Erythroblast (primary cell): ENCODE measurements around the gene IFI6.

Experiments
- GATA1 ChIP-seq: IDR thresholded peaks from 2 replicates; pipeline ENCODE4 v1.6.1; 2011; ENCODE audit warnings: low read depth, mild to moderate bottlenecking, control low read depth, low read length, moderate library complexity
- POLR2A ChIP-seq: IDR thresholded peaks from 2 replicates; pipeline ENCODE4 v1.6.1; 2011; ENCODE audit warnings: mild to moderate bottlenecking, low read length

- TF ChIP-seq POLR2A = no peak
- no peak for TF ChIP-seq GATA1
Observed at GRCh38 chr1:27662707-27663393, 9.1 kb downstream of the IFI6 start.
